GM12874 (cell line): ENCODE results near the gene BLOC1S4.

Source experiments
- TF ChIP-seq, protein P1 (sequence below): IDR thresholded peaks from 2 replicates; pipeline ENCODE4 v1.5.1; 2011; ENCODE audit warnings: low read depth, mild to moderate bottlenecking, control low read depth, low read length, moderate library complexity; ENCODE audit not compliant: insufficient read depth

Gene BLOC1S4

DNA sequence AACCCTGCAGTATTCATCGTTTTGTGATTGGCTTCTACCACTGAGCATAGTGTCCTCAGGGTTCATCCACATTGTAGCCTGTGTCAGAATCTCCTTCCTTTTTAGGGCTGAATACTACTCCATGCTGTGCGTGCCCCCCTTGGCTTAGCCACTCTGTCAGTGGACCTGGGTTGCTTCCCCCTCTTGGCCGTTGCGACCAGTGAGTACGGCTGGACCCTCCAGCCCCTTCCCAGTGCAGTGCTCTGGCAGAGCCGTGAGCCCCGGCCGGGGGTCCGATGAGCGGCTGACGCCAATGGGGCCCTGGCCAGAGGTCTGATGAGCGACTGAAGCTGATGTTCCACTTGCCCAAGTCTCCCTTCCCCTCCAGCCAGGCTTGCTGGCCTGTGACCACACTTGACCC is 6.9 kb downstream of the BLOC1S4 start:
- TF ChIP-seq, protein P1, sequence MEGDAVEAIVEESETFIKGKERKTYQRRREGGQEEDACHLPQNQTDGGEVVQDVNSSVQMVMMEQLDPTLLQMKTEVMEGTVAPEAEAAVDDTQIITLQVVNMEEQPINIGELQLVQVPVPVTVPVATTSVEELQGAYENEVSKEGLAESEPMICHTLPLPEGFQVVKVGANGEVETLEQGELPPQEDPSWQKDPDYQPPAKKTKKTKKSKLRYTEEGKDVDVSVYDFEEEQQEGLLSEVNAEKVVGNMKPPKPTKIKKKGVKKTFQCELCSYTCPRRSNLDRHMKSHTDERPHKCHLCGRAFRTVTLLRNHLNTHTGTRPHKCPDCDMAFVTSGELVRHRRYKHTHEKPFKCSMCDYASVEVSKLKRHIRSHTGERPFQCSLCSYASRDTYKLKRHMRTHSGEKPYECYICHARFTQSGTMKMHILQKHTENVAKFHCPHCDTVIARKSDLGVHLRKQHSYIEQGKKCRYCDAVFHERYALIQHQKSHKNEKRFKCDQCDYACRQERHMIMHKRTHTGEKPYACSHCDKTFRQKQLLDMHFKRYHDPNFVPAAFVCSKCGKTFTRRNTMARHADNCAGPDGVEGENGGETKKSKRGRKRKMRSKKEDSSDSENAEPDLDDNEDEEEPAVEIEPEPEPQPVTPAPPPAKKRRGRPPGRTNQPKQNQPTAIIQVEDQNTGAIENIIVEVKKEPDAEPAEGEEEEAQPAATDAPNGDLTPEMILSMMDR, result no peak

DNA sequence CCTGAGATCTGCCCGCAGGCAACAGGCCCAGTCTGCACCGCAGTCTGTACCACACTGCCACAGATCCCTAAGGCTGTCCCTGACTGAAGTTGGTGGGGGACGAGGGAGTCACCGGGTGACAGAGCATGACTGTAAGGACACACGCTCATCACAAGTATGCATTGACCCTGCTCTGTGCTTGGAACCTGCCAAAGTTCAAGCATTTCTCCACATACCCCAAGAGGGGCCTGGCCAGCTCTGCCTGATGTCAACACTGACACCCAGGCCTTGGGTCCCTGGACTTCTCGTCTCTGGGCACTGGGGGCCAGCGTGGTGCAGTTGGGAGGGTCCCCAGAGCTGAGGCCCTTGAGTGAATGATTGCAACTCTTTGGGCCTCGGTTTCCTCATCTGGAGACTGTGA is 7.9 kb downstream of the BLOC1S4 start:
- TF ChIP-seq, protein P1, result no peak

DNA sequence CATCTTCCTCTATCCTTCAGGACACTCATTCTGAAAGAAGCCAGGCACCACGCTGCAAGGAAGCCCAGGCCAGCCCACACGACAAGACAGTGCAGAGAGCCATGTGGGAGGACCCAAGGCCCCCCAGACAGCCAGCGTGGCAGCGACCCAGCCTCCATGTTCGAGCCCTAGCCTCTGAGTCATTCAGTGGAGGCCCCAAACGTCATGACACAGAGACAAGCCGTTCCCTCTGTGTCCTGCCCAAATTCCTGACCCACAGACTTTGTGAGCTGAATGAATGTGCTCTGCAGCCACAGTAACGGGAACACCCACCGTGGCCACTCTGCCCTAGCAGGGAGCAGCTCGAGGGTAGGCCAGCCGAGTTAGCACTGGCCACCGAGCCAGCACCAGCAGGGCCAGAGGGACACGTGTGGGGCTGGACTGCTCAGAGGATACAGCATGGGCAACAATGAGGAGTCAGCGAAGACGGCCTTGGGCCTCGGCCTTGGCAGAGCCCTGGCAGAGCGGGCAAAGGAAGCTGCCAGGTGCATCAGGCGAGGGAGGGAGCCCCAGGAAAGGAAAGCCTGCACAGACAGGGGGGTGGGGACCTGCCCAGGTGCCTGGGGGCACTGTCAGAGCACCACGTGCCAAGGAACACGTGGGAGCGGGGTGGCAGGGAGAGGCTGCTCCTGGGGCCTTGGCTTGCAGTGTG is 8.6 kb downstream of the BLOC1S4 start:
- TF ChIP-seq, protein P1, result no peak

DNA sequence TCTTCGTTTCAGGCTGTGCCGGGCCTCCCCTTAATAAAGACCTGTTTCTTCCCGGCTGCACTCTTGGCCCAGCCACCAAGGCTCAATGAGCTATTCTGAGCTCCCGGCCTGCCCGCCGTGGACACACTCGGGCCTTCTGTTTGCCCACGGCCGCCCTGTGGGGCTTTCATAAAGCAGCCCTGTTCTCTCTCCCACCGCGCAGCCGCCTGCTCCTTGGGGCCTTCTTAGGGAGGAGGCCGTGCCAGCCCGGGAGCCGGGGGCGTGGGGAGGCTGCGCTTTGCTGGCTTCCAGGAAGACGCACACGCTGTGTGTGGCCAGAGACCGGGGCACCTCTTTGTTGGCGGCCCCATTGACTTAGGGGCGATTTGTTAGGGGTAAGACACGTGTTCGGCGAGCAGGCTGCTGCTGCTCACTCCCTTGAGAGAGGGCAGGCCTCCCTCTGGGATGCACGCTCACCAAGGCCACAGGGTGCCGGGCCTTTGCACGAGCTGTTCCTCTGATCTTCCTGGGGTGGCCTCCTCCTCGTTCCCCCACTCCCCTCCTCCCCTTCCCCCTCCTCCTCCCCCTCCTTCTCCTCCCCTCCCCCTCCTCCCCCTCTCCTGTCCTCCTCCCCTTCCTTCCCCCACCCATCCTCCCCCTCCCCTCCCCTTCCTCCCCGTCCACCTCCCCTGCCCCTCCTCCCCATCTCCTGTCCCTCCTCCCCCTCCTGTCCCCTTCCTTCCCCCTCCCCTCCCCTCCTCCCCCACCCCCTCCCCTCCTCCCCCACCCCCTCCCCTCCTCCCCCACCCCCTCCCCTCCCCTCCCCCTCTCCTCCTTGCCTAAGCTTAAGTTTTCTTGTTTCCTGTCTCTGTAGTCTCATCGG is 11.3 kb downstream of the BLOC1S4 start:
- TF ChIP-seq, protein P1, result no peak

DNA sequence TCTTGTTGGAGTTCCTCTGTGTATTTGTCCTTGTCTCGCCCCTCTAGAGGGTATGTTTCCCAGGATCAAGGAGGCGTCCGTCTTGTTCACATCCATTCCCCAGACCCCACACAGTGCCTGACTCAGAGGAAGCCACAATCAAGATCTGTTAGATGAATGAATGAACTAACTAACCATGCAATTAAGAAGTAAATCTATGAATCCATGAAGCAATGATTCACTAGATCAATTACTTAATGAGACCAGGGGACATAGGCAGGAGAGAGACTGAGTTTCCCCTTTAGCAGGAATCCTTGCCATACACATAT is 11.9 kb downstream of the BLOC1S4 start:
- TF ChIP-seq, protein P1, result no peak

DNA sequence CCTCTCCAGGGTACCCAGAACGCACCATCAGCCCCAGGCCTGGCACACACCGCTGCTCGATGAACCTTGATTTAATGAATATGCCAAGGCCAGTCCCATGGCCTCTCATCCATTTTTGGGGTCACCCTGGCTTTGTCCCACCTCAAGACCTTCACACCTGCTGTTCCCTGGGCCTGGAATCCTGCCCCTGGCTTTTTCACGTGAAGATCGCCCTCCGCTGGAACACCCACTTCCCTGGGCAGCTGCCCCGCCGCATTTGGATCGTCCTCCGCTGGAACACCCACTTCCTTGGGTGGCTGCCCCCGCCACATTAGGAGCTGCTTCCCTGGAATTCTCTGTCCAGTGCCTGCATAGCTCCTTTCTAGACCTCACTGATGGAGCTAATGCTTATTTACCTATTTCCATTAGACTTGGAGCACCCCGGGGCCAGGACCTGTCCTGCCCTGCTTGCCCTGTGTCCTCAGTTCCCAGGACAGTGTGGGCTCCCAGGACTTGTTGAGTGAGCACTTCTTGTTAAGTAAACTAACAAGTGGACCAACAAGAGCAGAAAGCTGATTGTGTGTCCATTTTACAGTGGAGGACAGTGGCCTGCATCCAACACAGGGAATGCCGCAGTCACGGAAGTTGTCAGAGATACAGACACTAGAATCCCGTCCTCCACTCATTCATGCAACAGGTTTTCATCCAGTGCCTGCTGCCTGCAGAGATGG is 12.5 kb downstream of the BLOC1S4 start:
- TF ChIP-seq, protein P1, result no peak

DNA sequence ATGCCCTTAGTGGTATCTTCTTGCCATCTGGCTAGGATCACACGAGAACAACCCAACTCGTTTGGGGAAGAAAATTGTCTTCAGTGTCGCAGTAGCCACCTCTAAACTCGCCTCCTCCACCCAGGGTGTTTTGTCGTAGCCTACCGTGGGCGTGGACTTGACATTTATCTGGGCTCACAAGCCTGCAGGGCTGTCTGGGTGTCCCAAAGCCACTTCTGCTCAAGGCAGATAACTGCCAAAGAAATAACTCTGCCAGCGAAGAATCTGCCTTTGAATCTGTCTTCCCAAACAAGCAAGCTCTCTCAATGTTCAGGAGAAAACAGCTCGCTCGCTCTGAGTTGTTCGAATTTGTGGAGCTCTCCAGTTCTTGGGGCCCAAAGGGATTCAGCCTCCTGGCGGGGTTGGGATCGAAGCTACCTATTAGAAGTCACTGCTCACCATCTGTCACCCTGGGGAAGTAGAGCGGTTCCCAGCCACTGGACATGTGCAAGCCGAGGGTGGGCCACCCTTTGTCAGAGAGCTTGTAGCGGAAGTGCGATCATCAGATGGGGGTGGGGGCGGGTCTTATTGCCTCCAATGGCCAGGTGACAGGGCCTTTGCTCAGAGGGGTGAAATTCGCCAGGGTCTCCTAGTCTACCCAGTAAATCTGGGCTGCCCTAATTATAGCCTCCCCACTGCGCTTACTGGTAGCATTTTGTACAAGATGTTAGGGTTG is 14.8 kb downstream of the BLOC1S4 start:
- TF ChIP-seq, protein P1, result no peak
